Hepatocyte (in vitro differentiated cells): ENCODE data around the gene DENND4C.

ENCODE experiments used
- EZH2 ChIP-seq: fragments of 200-600 bp; sonication (generic); IDR thresholded peaks from 2 replicates; pipeline ENCODE4 v1.6.1; 2016; ENCODE audit warnings: antibody characterized with exemption, mild to moderate bottlenecking, borderline replicate concordance
- EZH2phosphoT487 ChIP-seq: fragments of 200-600 bp; sonication (generic); IDR thresholded peaks from one replicate; pipeline ENCODE4 v1.6.1; 2018; ENCODE audit warnings: antibody characterized with exemption, mild to moderate bottlenecking, low read depth, moderate library complexity; ENCODE audit not compliant: unreplicated experiment, severe bottlenecking
- TF ChIP-seq, protein P1 (sequence below): fragments of 200-600 bp; sonication (generic); IDR thresholded peaks from 2 replicates; pipeline ENCODE4 v1.5.1; 2016; ENCODE audit warnings: antibody characterized with exemption, mild to moderate bottlenecking; ENCODE audit not compliant: poor library complexity

DNA sequence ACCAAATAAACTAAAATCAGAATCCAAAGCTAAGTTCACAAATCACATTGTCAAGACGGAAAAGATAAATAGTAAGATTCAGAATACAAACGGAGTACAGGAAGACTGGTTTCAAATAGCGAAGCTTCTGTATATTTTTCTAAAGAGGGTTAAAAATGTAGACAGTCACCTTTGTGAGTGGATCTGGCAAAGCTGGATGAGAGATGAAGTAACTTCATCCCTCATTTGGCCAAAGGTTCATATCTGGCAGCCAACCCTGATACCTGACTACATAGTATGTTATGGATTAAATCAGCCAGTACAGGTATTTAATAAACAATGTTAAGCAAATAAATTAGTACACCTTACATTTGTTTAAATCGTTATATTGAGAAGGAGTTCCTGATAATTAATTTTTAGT, 21.3 kb upstream of the DENND4C start:
- TF ChIP-seq, protein P1, sequence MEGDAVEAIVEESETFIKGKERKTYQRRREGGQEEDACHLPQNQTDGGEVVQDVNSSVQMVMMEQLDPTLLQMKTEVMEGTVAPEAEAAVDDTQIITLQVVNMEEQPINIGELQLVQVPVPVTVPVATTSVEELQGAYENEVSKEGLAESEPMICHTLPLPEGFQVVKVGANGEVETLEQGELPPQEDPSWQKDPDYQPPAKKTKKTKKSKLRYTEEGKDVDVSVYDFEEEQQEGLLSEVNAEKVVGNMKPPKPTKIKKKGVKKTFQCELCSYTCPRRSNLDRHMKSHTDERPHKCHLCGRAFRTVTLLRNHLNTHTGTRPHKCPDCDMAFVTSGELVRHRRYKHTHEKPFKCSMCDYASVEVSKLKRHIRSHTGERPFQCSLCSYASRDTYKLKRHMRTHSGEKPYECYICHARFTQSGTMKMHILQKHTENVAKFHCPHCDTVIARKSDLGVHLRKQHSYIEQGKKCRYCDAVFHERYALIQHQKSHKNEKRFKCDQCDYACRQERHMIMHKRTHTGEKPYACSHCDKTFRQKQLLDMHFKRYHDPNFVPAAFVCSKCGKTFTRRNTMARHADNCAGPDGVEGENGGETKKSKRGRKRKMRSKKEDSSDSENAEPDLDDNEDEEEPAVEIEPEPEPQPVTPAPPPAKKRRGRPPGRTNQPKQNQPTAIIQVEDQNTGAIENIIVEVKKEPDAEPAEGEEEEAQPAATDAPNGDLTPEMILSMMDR, result no peak
- TF ChIP-seq EZH2, result no peak
- TF ChIP-seq EZH2phosphoT487, result no peak
